ENCODE results near the gene HPS5.

HPS5 gene

DNA sequence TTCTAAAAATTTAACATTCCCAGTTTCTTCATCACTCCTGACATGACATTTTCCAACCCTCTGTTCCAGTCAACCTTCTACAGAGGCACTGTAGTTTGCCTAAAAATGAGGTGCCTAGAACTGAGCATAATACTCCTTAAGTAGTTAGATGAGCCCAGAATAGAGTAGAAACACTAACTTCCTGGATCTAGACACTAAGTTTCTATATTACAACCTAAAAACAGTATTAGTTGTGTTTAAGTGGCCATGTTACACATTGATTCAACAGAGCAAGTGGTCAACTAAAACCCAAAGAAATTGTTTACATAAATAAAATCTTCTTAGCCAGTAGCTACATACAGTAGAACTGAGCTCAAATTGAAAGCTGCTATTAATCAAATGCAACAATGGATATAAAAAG, 1.3 kb downstream of the HPS5 start:
- no peak overlapping the region for H3K4me3 ChIP-seq (ENCODE audit: insufficient read depth, low read depth, low read length)
- H3K36me3 ChIP-seq (ENCODE audit: control insufficient read depth, insufficient read depth, low read length) = no peaks in the 10 kb centered on the region
- peaks cover 22% of the 10 kb centered on the region for H3K4me1 ChIP-seq (ENCODE audit: control insufficient read depth, insufficient read depth, low read length)
- no peak overlapping the region for H3K27ac ChIP-seq (ENCODE audit: insufficient read depth, low read depth, low read length, poor library complexity, severe bottlenecking)
- H3K9me3 ChIP-seq (ENCODE audit: control insufficient read depth, low read length) = no peaks in the 10 kb centered on the region
- H3K27me3 ChIP-seq (ENCODE audit: control insufficient read depth, insufficient read depth, low read length, poor library complexity, severe bottlenecking) = no peaks in the 10 kb centered on the region

DNA sequence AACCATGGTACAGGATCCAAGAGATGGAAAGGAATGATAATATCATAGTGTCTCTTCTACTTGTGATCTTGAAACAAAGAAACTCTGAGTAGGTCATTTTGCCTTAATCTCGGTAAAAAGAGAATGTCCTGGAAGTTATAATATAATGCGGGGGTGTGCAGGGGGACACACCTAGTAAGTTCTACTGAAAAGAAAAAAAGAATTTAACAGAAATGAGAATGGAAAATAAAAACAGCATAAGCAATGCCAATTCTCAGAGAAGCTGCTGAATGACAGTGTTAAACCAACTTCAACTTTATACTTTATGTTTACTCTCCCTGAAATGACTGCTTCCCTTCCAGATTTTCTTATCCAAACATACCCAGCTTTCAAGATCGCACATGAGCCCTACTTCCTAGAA, 2.0 kb downstream of the HPS5 start:
- Histone ChIP-seq H3K4me3 (ENCODE audit: insufficient read depth, low read depth, low read length) (no peak overlapping the region), H3K27ac (ENCODE audit: insufficient read depth, low read depth, low read length, poor library complexity, severe bottlenecking) (no peak overlapping the region), H3K9me3 (ENCODE audit: control insufficient read depth, low read length) (no peaks in the 10 kb centered on the region), H3K4me1 (ENCODE audit: control insufficient read depth, insufficient read depth, low read length) (peaks cover 22% of the 10 kb centered on the region), H3K27me3 (ENCODE audit: control insufficient read depth, insufficient read depth, low read length, poor library complexity, severe bottlenecking) (no peaks in the 10 kb centered on the region), H3K36me3 (ENCODE audit: control insufficient read depth, insufficient read depth, low read length) (no peaks in the 10 kb centered on the region)
- 93 to 94% methylated on average over 3 of the region's 3 CpGs for WGBS, 2 experiments

DNA sequence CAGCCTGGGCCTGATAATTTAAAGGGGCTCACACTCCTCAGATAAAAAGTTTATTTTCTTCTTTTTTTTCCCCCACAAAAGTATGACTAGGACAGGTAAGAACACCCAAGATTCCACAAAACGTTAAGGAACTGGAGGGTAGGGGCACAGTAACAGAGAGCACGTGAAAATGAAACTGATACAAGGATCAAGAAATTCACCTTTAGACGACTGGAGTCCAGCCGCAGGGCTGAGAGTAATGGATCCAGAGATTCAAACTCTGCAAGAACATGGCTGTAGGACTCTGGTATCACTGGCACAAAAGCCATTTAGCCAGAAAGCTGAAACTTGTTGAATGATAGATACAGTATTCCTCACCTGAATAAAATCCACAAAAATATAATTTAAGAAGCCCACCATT, 4.4 kb downstream of the HPS5 start:
- Histone ChIP-seq H3K27me3 (ENCODE audit: control insufficient read depth, insufficient read depth, low read length, poor library complexity, severe bottlenecking) (no peaks in the 10 kb centered on the region), H3K4me3 (ENCODE audit: insufficient read depth, low read depth, low read length) (no peak overlapping the region), H3K27ac (ENCODE audit: insufficient read depth, low read depth, low read length, poor library complexity, severe bottlenecking) (no peak overlapping the region), H3K4me1 (ENCODE audit: control insufficient read depth, insufficient read depth, low read length) (peaks cover 8% of the 10 kb centered on the region), H3K9me3 (ENCODE audit: control insufficient read depth, low read length) (no peaks in the 10 kb centered on the region), H3K36me3 (ENCODE audit: control insufficient read depth, insufficient read depth, low read length) (no peaks in the 10 kb centered on the region)
- 96 to 97% methylated on average over 4 of the region's 4 CpGs for WGBS, 2 experiments

DNA sequence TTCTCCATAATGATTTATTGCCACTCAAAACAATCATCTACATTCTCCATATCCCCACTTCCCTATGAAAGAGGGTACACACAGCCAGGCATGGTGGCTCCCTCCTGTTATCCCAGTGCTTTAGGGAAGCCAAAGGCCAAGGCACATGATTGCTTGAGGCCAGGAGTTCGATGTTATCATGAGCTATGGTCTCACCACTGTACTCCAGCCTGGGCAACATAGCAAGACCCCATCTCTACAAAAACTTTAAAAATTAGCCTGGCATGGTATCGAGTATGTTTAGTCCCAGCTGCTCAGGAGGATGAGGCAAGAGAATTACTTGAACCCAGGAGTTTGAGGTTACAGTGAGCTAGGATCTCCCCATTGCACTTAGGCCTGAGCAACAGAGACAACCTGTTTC, 6.0 kb downstream of the HPS5 start:
- peaks cover 5% of the 10 kb centered on the region for H3K4me1 ChIP-seq (ENCODE audit: control insufficient read depth, insufficient read depth, low read length)
- H3K36me3 ChIP-seq (ENCODE audit: control insufficient read depth, insufficient read depth, low read length) = peaks cover 3% of the 10 kb centered on the region
- no peaks in the 10 kb centered on the region for H3K9me3 ChIP-seq (ENCODE audit: control insufficient read depth, low read length)
- WGBS, 2 experiments = 91 to 97% methylated on average over 2 of the region's 2 CpGs
- H3K27ac ChIP-seq (ENCODE audit: insufficient read depth, low read depth, low read length, poor library complexity, severe bottlenecking) = no peak overlapping the region
- no peak overlapping the region for H3K4me3 ChIP-seq (ENCODE audit: insufficient read depth, low read depth, low read length)
- no peaks in the 10 kb centered on the region for H3K27me3 ChIP-seq (ENCODE audit: control insufficient read depth, insufficient read depth, low read length, poor library complexity, severe bottlenecking)

- peaks cover 12% of the 10 kb centered on the region for H3K36me3 ChIP-seq (ENCODE audit: control insufficient read depth, insufficient read depth, low read length)
- H3K27ac ChIP-seq (ENCODE audit: insufficient read depth, low read depth, low read length, poor library complexity, severe bottlenecking) = no peak overlapping the region
- no peaks in the 10 kb centered on the region for H3K9me3 ChIP-seq (ENCODE audit: control insufficient read depth, low read length)
- H3K4me3 ChIP-seq (ENCODE audit: insufficient read depth, low read depth, low read length) = no peak overlapping the region
- H3K4me1 ChIP-seq (ENCODE audit: control insufficient read depth, insufficient read depth, low read length) = no peaks in the 10 kb centered on the region
- H3K27me3 ChIP-seq (ENCODE audit: control insufficient read depth, insufficient read depth, low read length, poor library complexity, severe bottlenecking) = no peaks in the 10 kb centered on the region
- WGBS, 2 experiments = 92% methylated on average over 7 to 9 of the region's 9 CpGs
Observed at GRCh38 chr11:18314784-18315523, 7.0 kb downstream of the HPS5 start.

- Histone ChIP-seq H3K27me3 (ENCODE audit: control insufficient read depth, insufficient read depth, low read length, poor library complexity, severe bottlenecking) (no peaks in the 10 kb centered on the region), H3K27ac (ENCODE audit: insufficient read depth, low read depth, low read length, poor library complexity, severe bottlenecking) (no peak overlapping the region), H3K9me3 (ENCODE audit: control insufficient read depth, low read length) (no peaks in the 10 kb centered on the region), H3K4me1 (ENCODE audit: control insufficient read depth, insufficient read depth, low read length) (no peaks in the 10 kb centered on the region), H3K4me3 (ENCODE audit: insufficient read depth, low read depth, low read length) (no peak overlapping the region), H3K36me3 (ENCODE audit: control insufficient read depth, insufficient read depth, low read length) (peaks cover 13% of the 10 kb centered on the region)
- WGBS, 2 experiments = 73% methylated on average over 10 of the region's 10 CpGs
Observed at GRCh38 chr11:18313965-18314763, 7.8 kb downstream of the HPS5 start.

DNA sequence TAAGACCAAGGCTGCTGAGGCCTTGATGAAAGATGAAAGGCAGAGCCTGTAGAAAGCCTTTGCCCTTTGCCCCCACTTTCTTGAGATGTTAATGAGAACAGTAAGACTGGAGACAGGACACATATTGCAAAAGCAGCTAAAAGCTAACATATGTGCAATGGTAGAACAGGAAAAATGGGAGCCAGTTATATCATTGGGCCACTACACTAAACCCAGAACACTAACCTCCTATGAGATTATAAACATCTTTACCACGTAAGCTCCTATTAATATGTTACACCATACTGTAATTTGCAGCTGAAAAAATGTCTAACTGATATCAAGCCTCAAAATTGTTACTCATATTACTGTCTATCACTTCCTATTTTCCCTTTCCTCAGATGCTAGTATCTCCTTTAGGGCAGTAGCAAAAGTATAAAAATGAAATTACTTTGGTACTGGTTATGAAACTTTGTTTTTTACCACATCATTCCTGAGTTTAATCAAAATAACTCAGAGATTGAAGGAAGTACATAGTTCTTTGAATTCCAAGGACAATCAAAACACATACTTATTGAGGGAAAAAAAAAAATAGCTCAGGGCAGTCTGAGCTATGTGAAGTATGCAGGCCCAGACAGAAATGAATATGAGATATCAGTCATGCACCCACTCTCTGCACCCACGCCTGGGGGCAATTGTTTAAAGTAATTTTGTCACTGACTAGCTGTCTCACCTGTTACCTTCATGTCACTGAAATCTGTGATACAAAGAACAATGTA, 9.1 kb downstream of the HPS5 start:
- Histone ChIP-seq H3K9me3 (ENCODE audit: control insufficient read depth, low read length) (no peaks in the 10 kb centered on the region), H3K4me3 (ENCODE audit: insufficient read depth, low read depth, low read length) (no peak overlapping the region), H3K36me3 (ENCODE audit: control insufficient read depth, insufficient read depth, low read length) (peaks cover 24% of the 10 kb centered on the region), H3K4me1 (ENCODE audit: control insufficient read depth, insufficient read depth, low read length) (no peaks in the 10 kb centered on the region), H3K27me3 (ENCODE audit: control insufficient read depth, insufficient read depth, low read length, poor library complexity, severe bottlenecking) (no peaks in the 10 kb centered on the region), H3K27ac (ENCODE audit: insufficient read depth, low read depth, low read length, poor library complexity, severe bottlenecking) (no peak overlapping the region)
- WGBS, 2 experiments = 98 to 100% methylated on average over 1 to 2 of the region's 2 CpGs

DNA sequence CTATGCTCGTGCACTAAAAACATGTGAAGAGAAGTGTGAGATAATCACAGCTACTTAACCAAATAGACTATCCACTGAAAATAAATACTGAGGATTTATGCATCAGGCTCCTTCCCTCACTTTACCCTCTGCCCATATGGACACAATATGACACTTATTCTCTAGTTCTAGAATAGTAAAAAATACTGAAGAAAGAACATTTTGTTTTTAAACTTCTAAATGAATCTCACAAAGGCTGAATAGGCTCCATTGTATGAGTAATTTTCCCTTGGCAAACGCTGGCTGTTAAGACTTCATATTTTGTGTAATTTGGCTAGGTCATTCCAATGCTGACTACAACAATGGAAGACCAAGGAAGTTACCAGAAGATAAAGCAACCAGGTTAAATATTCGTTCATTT, 9.9 kb downstream of the HPS5 start:
- 86 to 99% methylated on average over 3 of the region's 3 CpGs for WGBS, 2 experiments
- H3K27ac ChIP-seq (ENCODE audit: insufficient read depth, low read depth, low read length, poor library complexity, severe bottlenecking) = no peak overlapping the region
- H3K4me3 ChIP-seq (ENCODE audit: insufficient read depth, low read depth, low read length) = no peak overlapping the region
- H3K4me1 ChIP-seq (ENCODE audit: control insufficient read depth, insufficient read depth, low read length) = no peaks in the 10 kb centered on the region
- peaks cover 26% of the 10 kb centered on the region for H3K36me3 ChIP-seq (ENCODE audit: control insufficient read depth, insufficient read depth, low read length)
- no peaks in the 10 kb centered on the region for H3K9me3 ChIP-seq (ENCODE audit: control insufficient read depth, low read length)
- H3K27me3 ChIP-seq (ENCODE audit: control insufficient read depth, insufficient read depth, low read length, poor library complexity, severe bottlenecking) = no peaks in the 10 kb centered on the region

DNA sequence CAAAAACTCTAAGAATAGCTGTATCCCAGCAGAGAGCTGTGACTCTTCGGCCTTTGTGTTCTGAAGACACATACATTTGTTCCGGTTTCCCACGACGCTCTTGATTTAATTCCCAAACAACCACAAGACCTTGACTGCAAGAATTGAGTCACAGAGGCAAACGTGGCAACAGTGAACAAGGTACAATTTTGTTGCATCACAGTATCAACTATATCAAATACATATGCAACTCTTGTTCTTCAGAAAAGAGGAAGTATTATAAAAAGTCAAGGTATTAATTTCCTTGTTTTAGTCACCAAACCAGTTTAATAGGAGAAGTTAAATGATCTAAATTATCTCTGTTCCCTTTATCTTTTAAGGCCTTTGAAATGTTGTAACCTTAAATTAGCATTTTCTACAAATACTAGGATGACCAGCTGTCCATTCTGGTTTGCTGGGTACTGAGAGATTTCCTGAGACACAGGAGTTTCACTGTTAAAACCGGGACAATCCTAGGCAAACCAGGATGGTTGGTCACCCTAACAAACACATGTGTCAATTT, 11.1 kb downstream of the HPS5 start:
- 92% methylated on average over 6 of the region's 6 CpGs for WGBS, 2 experiments
- H3K27me3 ChIP-seq (ENCODE audit: control insufficient read depth, insufficient read depth, low read length, poor library complexity, severe bottlenecking) = no peaks in the 10 kb centered on the region
- H3K4me1 ChIP-seq (ENCODE audit: control insufficient read depth, insufficient read depth, low read length) = no peaks in the 10 kb centered on the region
- no peaks in the 10 kb centered on the region for H3K9me3 ChIP-seq (ENCODE audit: control insufficient read depth, low read length)
- H3K4me3 ChIP-seq (ENCODE audit: insufficient read depth, low read depth, low read length) = no peak overlapping the region
- H3K27ac ChIP-seq (ENCODE audit: insufficient read depth, low read depth, low read length, poor library complexity, severe bottlenecking) = no peak overlapping the region
- H3K36me3 ChIP-seq (ENCODE audit: control insufficient read depth, insufficient read depth, low read length) = peaks cover 26% of the 10 kb centered on the region

GRCh38 chr11:18309691-18310090, 12.2 kb downstream of the HPS5 start:
- Histone ChIP-seq H3K9me3 (ENCODE audit: control insufficient read depth, low read length) (no peaks in the 10 kb centered on the region), H3K36me3 (ENCODE audit: control insufficient read depth, insufficient read depth, low read length) (peaks cover 33% of the 10 kb centered on the region), H3K27me3 (ENCODE audit: control insufficient read depth, insufficient read depth, low read length, poor library complexity, severe bottlenecking) (no peaks in the 10 kb centered on the region), H3K4me3 (ENCODE audit: insufficient read depth, low read depth, low read length) (no peak overlapping the region), H3K4me1 (ENCODE audit: control insufficient read depth, insufficient read depth, low read length) (no peaks in the 10 kb centered on the region), H3K27ac (ENCODE audit: insufficient read depth, low read depth, low read length, poor library complexity, severe bottlenecking) (no peak overlapping the region)
- 91 to 92% methylated on average over 5 of the region's 5 CpGs for WGBS, 2 experiments

All from ectodermal cell (in vitro differentiated cells).